ENCODE measurements around the gene FH. TPM values are rescaled to one million over a fixed set of nuclear protein-coding genes. Genes with fewer than 3 reads are reported as not detected.
A peak's percentile ranks its signal among the peaks of the same experiment; 100 is the strongest.

Gene FH
- total RNA-seq, 1 experiment from 2014 or later: 215 TPM

- BruUV-seq (replicated peaks): no TSS peak
- no peaks in the 10 kb centered on the region for H3K9me3 Mint-ChIP-seq (ENCODE audit: unreplicated experiment)
- no peak overlapping the region for H3K4me3 Mint-ChIP-seq (ENCODE audit: unreplicated experiment)
- peaks cover 26% of the 10 kb centered on the region for H3K4me1 Mint-ChIP-seq (ENCODE audit: insufficient read depth, unreplicated experiment)
- intact Hi-C loops (cut with micrococcal nuclease): loop anchor here (1.0 to 5.0 kb wide), 4 partner anchors 174 to 753 kb away; no protein-coding TSS in a partner anchor
- peak; percentile 64 for DNase-seq (ENCODE audit: unreplicated experiment)
- no peaks in the 10 kb centered on the region for H3K36me3 Mint-ChIP-seq (ENCODE audit: insufficient read depth, unreplicated experiment)
- TF ChIP-seq CTCF (IDR thresholded peaks at IDR 0.05; ENCODE audit: unreplicated experiment): peak; percentile 63
- no peak overlapping the region for H3K27ac Mint-ChIP-seq (ENCODE audit: low read depth, unreplicated experiment)
- no peaks in the 10 kb centered on the region for H3K27me3 Mint-ChIP-seq (ENCODE audit: insufficient read depth, unreplicated experiment)
- CTCF ChIA-PET: interaction anchor here (0.6 to 7.4 kb wide), 65 partner anchors 8 to 1934 kb away, joined by 3 to 106 read pairs (median 4); partner anchors contain the start of gene FH
- POLR2A ChIA-PET: interaction anchor here (0.7 to 1.7 kb wide), 9 partner anchors 8 to 753 kb away, joined by 3 to 8 read pairs (median 4); no protein-coding TSS in a partner anchor
Measured at GRCh38 chr1:241485554-241485992, 34.0 kb downstream of the FH start.

GRCh38 chr1:241485145-241485544 is 34.4 kb downstream of the FH start:
- Mint-ChIP-seq H3K36me3 (ENCODE audit: insufficient read depth, unreplicated experiment) (no peaks in the 10 kb centered on the region), H3K9me3 (ENCODE audit: unreplicated experiment) (no peaks in the 10 kb centered on the region), H3K4me1 (ENCODE audit: insufficient read depth, unreplicated experiment) (peaks cover 26% of the 10 kb centered on the region), H3K4me3 (ENCODE audit: unreplicated experiment) (no peak overlapping the region), H3K27me3 (ENCODE audit: insufficient read depth, unreplicated experiment) (no peaks in the 10 kb centered on the region), H3K27ac (ENCODE audit: low read depth, unreplicated experiment) (no peak overlapping the region)
- ChIA-PET CTCF (interaction anchor here (0.6 to 7.4 kb wide), 52 partner anchors 8 to 1934 kb away, joined by 3 to 106 read pairs (median 4); no protein-coding TSS in a partner anchor), POLR2A (interaction anchor here (0.7 to 1.7 kb wide), 7 partner anchors 7 to 753 kb away, joined by 3 to 7 read pairs (median 3); no protein-coding TSS in a partner anchor)
- intact Hi-C loops (cut with micrococcal nuclease): loop anchor here (1.0 to 5.0 kb wide), 4 partner anchors 174 to 753 kb away; no protein-coding TSS in a partner anchor
- BruUV-seq (replicated peaks): no TSS peak
- TF ChIP-seq CTCF (IDR thresholded peaks at IDR 0.05; ENCODE audit: unreplicated experiment): no peak
- no peak for DNase-seq (ENCODE audit: unreplicated experiment)

GRCh38 chr1:241482761-241483250 is 36.7 kb downstream of the FH start:
- intact Hi-C loops (cut with micrococcal nuclease): no loop called here
- H3K4me1 Mint-ChIP-seq (ENCODE audit: insufficient read depth, unreplicated experiment): peaks cover 26% of the 10 kb centered on the region
- ChIA-PET CTCF (interaction anchor here (0.6 to 1.6 kb wide), 7 partner anchors 8 to 751 kb away, joined by 3 to 7 read pairs (median 5); no protein-coding TSS in a partner anchor), POLR2A (interaction anchor here (1.0 kb wide), 1 partner anchor 29 kb away, joined by 3 read pairs; no protein-coding TSS in a partner anchor)
- TF ChIP-seq CTCF (IDR thresholded peaks at IDR 0.05; ENCODE audit: unreplicated experiment): no peak
- no peak overlapping the region for H3K4me3 Mint-ChIP-seq (ENCODE audit: unreplicated experiment)
- no peaks in the 10 kb centered on the region for H3K36me3 Mint-ChIP-seq (ENCODE audit: insufficient read depth, unreplicated experiment)
- peak; percentile 78 for DNase-seq (ENCODE audit: unreplicated experiment)
- BruUV-seq (replicated peaks): no TSS peak
- no peaks in the 10 kb centered on the region for H3K9me3 Mint-ChIP-seq (ENCODE audit: unreplicated experiment)
- H3K27ac Mint-ChIP-seq (ENCODE audit: low read depth, unreplicated experiment): peak overlapping the region; percentile 87
- no peaks in the 10 kb centered on the region for H3K27me3 Mint-ChIP-seq (ENCODE audit: insufficient read depth, unreplicated experiment)

- DNase-seq (ENCODE audit: unreplicated experiment): no peak
- Mint-ChIP-seq H3K27me3 (ENCODE audit: insufficient read depth, unreplicated experiment) (no peaks in the 10 kb centered on the region), H3K36me3 (ENCODE audit: insufficient read depth, unreplicated experiment) (no peaks in the 10 kb centered on the region), H3K27ac (ENCODE audit: low read depth, unreplicated experiment) (no peak overlapping the region), H3K4me3 (ENCODE audit: unreplicated experiment) (no peak overlapping the region), H3K9me3 (ENCODE audit: unreplicated experiment) (no peaks in the 10 kb centered on the region), H3K4me1 (ENCODE audit: insufficient read depth, unreplicated experiment) (peaks cover 24% of the 10 kb centered on the region)
- no TSS peak for BruUV-seq (replicated peaks)
- ChIA-PET CTCF (interaction anchor here (0.6 to 2.4 kb wide), 5 partner anchors 16 to 590 kb away, joined by 3 to 13 read pairs (median 3); no protein-coding TSS in a partner anchor), POLR2A (interaction anchor here (0.7 kb wide), 1 partner anchor 367 kb away, joined by 3 read pairs; no protein-coding TSS in a partner anchor)
- intact Hi-C loops (cut with micrococcal nuclease): no loop called here
- TF ChIP-seq CTCF (IDR thresholded peaks at IDR 0.05; ENCODE audit: unreplicated experiment): no peak
Measured at GRCh38 chr1:241479294-241479693, 40.3 kb downstream of the FH start.
